Measurements from ENCODE around the gene ACTG2.
"Not testable (repeated sequence)": the region's sequence is repeated elsewhere in the genome, so short reads cannot be mapped to it uniquely, and the experiment has no call there.

Gene ACTG2

GRCh38 chr2:73937103-73937885 is 44.5 kb downstream of the ACTG2 start:
- no peak for DNase-seq (ENCODE audit: low read depth in 2 of 2)

GRCh38 chr2:73937899-73938298 is 45.1 kb downstream of the ACTG2 start:
- DNase-seq (ENCODE audit: low read depth in 2 of 2) = no peak

GRCh38 chr2:73938718-73939352 is 46.0 kb downstream of the ACTG2 start:
- no peak for DNase-seq (ENCODE audit: low read depth in 2 of 2)

- no peak for DNase-seq (ENCODE audit: low read depth in 2 of 2)
Observed at GRCh38 chr2:73939419-73939818, 46.6 kb downstream of the ACTG2 start.

- not testable (repeated sequence) for DNase-seq (ENCODE audit: low read depth in 2 of 2)
Observed at GRCh38 chr2:73940066-73940465, 47.3 kb downstream of the ACTG2 start.

- no peak for DNase-seq (ENCODE audit: low read depth in 2 of 2)
Observed at GRCh38 chr2:73942664-73943063, 49.9 kb downstream of the ACTG2 start.

GRCh38 chr2:73944714-73945113 is 51.9 kb downstream of the ACTG2 start:
- no peak for DNase-seq (ENCODE audit: low read depth in 2 of 2)

GRCh38 chr2:73946215-73946614 is 53.4 kb downstream of the ACTG2 start:
- DNase-seq (ENCODE audit: low read depth in 2 of 2) = no peak

GRCh38 chr2:73946666-73947065 is 53.9 kb downstream of the ACTG2 start:
- DNase-seq (ENCODE audit: low read depth in 2 of 2) = no peak

GRCh38 chr2:73947412-73948018 is 54.7 kb downstream of the ACTG2 start:
- no peak for DNase-seq (ENCODE audit: low read depth in 2 of 2)

GRCh38 chr2:73949802-73950201 is 57.0 kb downstream of the ACTG2 start:
- DNase-seq (ENCODE audit: low read depth in 2 of 2) = no peak

GRCh38 chr2:73952499-73953446 is 60.0 kb downstream of the ACTG2 start:
- DNase-seq (ENCODE audit: low read depth in 2 of 2) = no peak

- DNase-seq (ENCODE audit: low read depth in 2 of 2) = no peak
Observed at GRCh38 chr2:73956218-73956865, 63.5 kb downstream of the ACTG2 start.

GRCh38 chr2:73961274-73961673 is 68.5 kb downstream of the ACTG2 start:
- DNase-seq (ENCODE audit: low read depth in 2 of 2) = no peak

- DNase-seq (ENCODE audit: low read depth in 2 of 2) = no peak
Observed at GRCh38 chr2:73961823-73962615, 69.2 kb downstream of the ACTG2 start.

- no peak for DNase-seq (ENCODE audit: low read depth in 2 of 2)
Observed at GRCh38 chr2:73962798-73963197, 70.0 kb downstream of the ACTG2 start.

- no peak for DNase-seq (ENCODE audit: low read depth in 2 of 2)
Observed at GRCh38 chr2:73963385-73964120, 70.7 kb downstream of the ACTG2 start.

- no peak for DNase-seq (ENCODE audit: low read depth in 2 of 2)
Observed at GRCh38 chr2:73964223-73964622, 71.4 kb downstream of the ACTG2 start.

GRCh38 chr2:73965053-73965452 is 72.2 kb downstream of the ACTG2 start:
- DNase-seq (ENCODE audit: low read depth in 2 of 2) = no peak
